ENCODE measurements around the gene FTSJ1. TPM values are rescaled to one million over a fixed set of nuclear protein-coding genes. Genes with fewer than 3 reads are reported as not detected.

Gene FTSJ1
- total and polyA plus RNA-seq, 3 donors from 2014 or later = 38.0 to 50.9 (median 46.4) TPM

GRCh38 chrX:48480142-48480541, 4.1 kb downstream of the FTSJ1 start:
- intact Hi-C loops (cut with DNase I; ENCODE audit: low total_unique reads) = no loop called here
- Histone ChIP-seq H3K9me3 (no peaks in the 10 kb centered on the region), H3K4me3 (no peak overlapping the region), H3K27me3 (no peaks in the 10 kb centered on the region), H3K27ac (no peak overlapping the region), H3K36me3 (ENCODE audit: low read depth, missing control alignments) (no peaks in the 10 kb centered on the region), H3K4me1 (no peaks in the 10 kb centered on the region)
- TF ChIP-seq POLR2A (IDR thresholded peaks at IDR 0.05) (no peak), CTCF (IDR thresholded peaks at IDR 0.05) (no peak)
- 82 to 90% methylated on average over 3 of the region's 3 CpGs for WGBS, 2 donors
- no peak for DNase-seq

- H3K27ac ChIP-seq = no peak overlapping the region
- intact Hi-C loops (cut with DNase I; ENCODE audit: low total_unique reads) = no loop called here
- H3K27me3 ChIP-seq = no peaks in the 10 kb centered on the region
- H3K4me1 ChIP-seq = no peaks in the 10 kb centered on the region
- 94 to 96% methylated on average over 3 of the region's 3 CpGs for WGBS, 2 donors
- H3K4me3 ChIP-seq = no peak overlapping the region
- no peaks in the 10 kb centered on the region for H3K36me3 ChIP-seq (ENCODE audit: low read depth, missing control alignments)
- H3K9me3 ChIP-seq = no peaks in the 10 kb centered on the region
- TF ChIP-seq POLR2A (IDR thresholded peaks at IDR 0.05) (no peak), CTCF (IDR thresholded peaks at IDR 0.05) (no peak)
- DNase-seq = no peak
These were observed 4.6 kb downstream of the FTSJ1 start for GRCh38 chrX:48480583-48480982.

GRCh38 chrX:48482526-48482925, 6.5 kb downstream of the FTSJ1 start:
- no peaks in the 10 kb centered on the region for H3K27me3 ChIP-seq
- H3K4me1 ChIP-seq = no peaks in the 10 kb centered on the region
- no peaks in the 10 kb centered on the region for H3K9me3 ChIP-seq
- no peak for DNase-seq
- intact Hi-C loops (cut with DNase I; ENCODE audit: low total_unique reads) = no loop called here
- no peaks in the 10 kb centered on the region for H3K36me3 ChIP-seq (ENCODE audit: low read depth, missing control alignments)
- H3K4me3 ChIP-seq = no peak overlapping the region
- TF ChIP-seq CTCF (IDR thresholded peaks at IDR 0.05) (no peak), POLR2A (IDR thresholded peaks at IDR 0.05) (no peak)
- WGBS, 2 donors = 27 to 71% methylated on average over 1 to 3 of the region's 7 CpGs
- H3K27ac ChIP-seq = no peak overlapping the region

GRCh38 chrX:48487362-48487798, 11.4 kb downstream of the FTSJ1 start:
- intact Hi-C loops (cut with DNase I; ENCODE audit: low total_unique reads) = no loop called here
- H3K36me3 ChIP-seq (ENCODE audit: low read depth, missing control alignments) = no peaks in the 10 kb centered on the region
- H3K27me3 ChIP-seq = no peaks in the 10 kb centered on the region
- no peaks in the 10 kb centered on the region for H3K9me3 ChIP-seq
- no peak overlapping the region for H3K27ac ChIP-seq
- DNase-seq = no peak
- no peak overlapping the region for H3K4me3 ChIP-seq
- 81 to 90% methylated on average over 9 to 10 of the region's 10 CpGs for WGBS, 2 donors
- H3K4me1 ChIP-seq = no peaks in the 10 kb centered on the region
- TF ChIP-seq POLR2A (IDR thresholded peaks at IDR 0.05) (no peak), CTCF (IDR thresholded peaks at IDR 0.05) (no peak)

GRCh38 chrX:48488034-48488433, 12.0 kb downstream of the FTSJ1 start:
- DNase-seq = no peak
- TF ChIP-seq POLR2A (IDR thresholded peaks at IDR 0.05) (no peak), CTCF (IDR thresholded peaks at IDR 0.05) (no peak)
- Histone ChIP-seq H3K36me3 (ENCODE audit: low read depth, missing control alignments) (no peaks in the 10 kb centered on the region), H3K9me3 (no peaks in the 10 kb centered on the region), H3K4me3 (no peak overlapping the region), H3K4me1 (no peaks in the 10 kb centered on the region), H3K27me3 (no peaks in the 10 kb centered on the region), H3K27ac (no peak overlapping the region)
- 100% methylated on average over 1 to 3 of the region's 3 CpGs for WGBS, 2 donors
- intact Hi-C loops (cut with DNase I; ENCODE audit: low total_unique reads) = no loop called here
